ENCODE results near the gene EHD3. TPM values are rescaled to one million over a fixed set of nuclear protein-coding genes. Genes with fewer than 3 reads are reported as not detected.

The EHD3 gene
- total and polyA plus RNA-seq, 10 of the 15 experiments (the other 5 are each of a cell fraction or from before 2014, with no cell fraction given), result 1.1 to 10.9 (median 8.2) TPM

GRCh38 chr2:31223026-31223425, 10.9 kb upstream of the EHD3 start:
- FAIRE-seq (no peak), ATAC-seq (no peak), DNase-seq (ENCODE audit: low read depth, low spot score) (no peak)
- Histone ChIP-seq H3K4me2 (ENCODE audit: control insufficient read depth, insufficient read depth) (no peak overlapping the region), H3K4me1 (ENCODE audit: control insufficient read depth, insufficient read depth, low read length) (peaks cover 27% of the 10 kb centered on the region), H3K4me3 (no peak overlapping the region), H4K20me1 (ENCODE audit: control insufficient read depth, insufficient read depth) (no peaks in the 10 kb centered on the region), H3K27me3 (replicated peaks in 1 of 2; ENCODE audit: control insufficient read depth in 2 of 2, insufficient read depth in 2 of 2, low read length in 1 of 2) (no peaks in the 10 kb centered on the region), H3K79me2 (ENCODE audit: control insufficient read depth, insufficient read depth, low read length) (no peaks in the 10 kb centered on the region), H3K27ac (ENCODE audit: control insufficient read depth, insufficient read depth) (no peak overlapping the region), H3K36me3 (ENCODE audit: control insufficient read depth in 2 of 2, insufficient read depth in 2 of 2, low read length in 1 of 2) (no peaks in the 10 kb centered on the region), H3K9ac (ENCODE audit: control insufficient read depth, insufficient read depth, low read length) (no peak overlapping the region), H2AFZ (ENCODE audit: control insufficient read depth, low read depth, low read length) (no peak overlapping the region), H3K9me3 (replicated peaks; ENCODE audit: control insufficient read depth, insufficient read depth, low read length) (no peaks in the 10 kb centered on the region)
- ChIA-PET POLR2A (no interaction called here), RAD21 (ENCODE audit: unreplicated experiment) (interaction anchor here (1.6 kb wide), 1 partner anchor 30 kb away, joined by 9 read pairs; no protein-coding TSS in a partner anchor), CTCF (interaction anchor here (0.6 to 2.2 kb wide), 3 partner anchors 9 to 110 kb away, joined by 3 to 7 read pairs (median 5); partner anchors contain the start of gene EHD3), SMC1A (ENCODE audit: uncharacterized antibody, unreplicated experiment) (no interaction called here)
- 65% methylated on average over 4 of the region's 4 CpGs for WGBS (ENCODE audit: insufficient coverage, insufficient replicate concordance, low lambda C conversion rate, missing lambda C conversion rate)
- in situ Hi-C loops (cut with MboI) (no loop called here), intact Hi-C loops (cut with micrococcal nuclease; ENCODE audit: unreplicated experiment) (no loop called here)
- BruUV-seq (replicated peaks), result no TSS peak
- TF ChIP-seq ZNF622 (IDR thresholded peaks at IDR 0.05) (no peak), FOS (IDR thresholded peaks at IDR 0.05; ENCODE audit: borderline replicate concordance, extremely low read depth, insufficient read length) (no peak), MEF2A (IDR thresholded peaks at IDR 0.05; ENCODE audit: insufficient read depth, low read depth, low read length) (no peak), ZBED1 (IDR thresholded peaks at IDR 0.05; ENCODE audit: borderline replicate concordance) (no peak), MTA2 (IDR thresholded peaks at IDR 0.05; ENCODE audit: low read depth) (no peak), EP300 (IDR thresholded peaks at IDR 0.05; ENCODE audit: borderline replicate concordance in 1 of 2, control insufficient read depth in 1 of 2, low read depth in 2 of 2, low read length in 2 of 2) (no peak), FOXM1 (IDR thresholded peaks at IDR 0.05; ENCODE audit: low read depth, low read length) (no peak), FOXK2 (IDR thresholded peaks at IDR 0.05) (no peak), CREM (IDR thresholded peaks at IDR 0.05; ENCODE audit: low read depth) (no peak), MYB (IDR thresholded peaks at IDR 0.05; ENCODE audit: borderline replicate concordance, low read depth, low read length) (no peak), CHD2 (IDR thresholded peaks at IDR 0.05; ENCODE audit: borderline replicate concordance, low read depth, low read length) (no peak), CHD1 (IDR thresholded peaks at IDR 0.05; ENCODE audit: low read depth, low read length) (no peak), BMI1 (IDR thresholded peaks at IDR 0.05; ENCODE audit: borderline replicate concordance) (no peak), NRF1 (conservative IDR thresholded peaks at IDR 0.05; ENCODE audit: low read depth, low read length) (no peak), RUNX3 (IDR thresholded peaks at IDR 0.05; ENCODE audit: low read length) (no peak), EZH2 (IDR thresholded peaks at IDR 0.05; ENCODE audit: borderline replicate concordance, control insufficient read depth, low read depth, low read length) (no peak)
- TF ChIP-seq, protein P1, sequence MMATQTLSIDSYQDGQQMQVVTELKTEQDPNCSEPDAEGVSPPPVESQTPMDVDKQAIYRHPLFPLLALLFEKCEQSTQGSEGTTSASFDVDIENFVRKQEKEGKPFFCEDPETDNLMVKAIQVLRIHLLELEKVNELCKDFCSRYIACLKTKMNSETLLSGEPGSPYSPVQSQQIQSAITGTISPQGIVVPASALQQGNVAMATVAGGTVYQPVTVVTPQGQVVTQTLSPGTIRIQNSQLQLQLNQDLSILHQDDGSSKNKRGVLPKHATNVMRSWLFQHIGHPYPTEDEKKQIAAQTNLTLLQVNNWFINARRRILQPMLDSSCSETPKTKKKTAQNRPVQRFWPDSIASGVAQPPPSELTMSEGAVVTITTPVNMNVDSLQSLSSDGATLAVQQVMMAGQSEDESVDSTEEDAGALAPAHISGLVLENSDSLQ (IDR thresholded peaks at IDR 0.05), result no peak
- TF ChIP-seq, protein P2, sequence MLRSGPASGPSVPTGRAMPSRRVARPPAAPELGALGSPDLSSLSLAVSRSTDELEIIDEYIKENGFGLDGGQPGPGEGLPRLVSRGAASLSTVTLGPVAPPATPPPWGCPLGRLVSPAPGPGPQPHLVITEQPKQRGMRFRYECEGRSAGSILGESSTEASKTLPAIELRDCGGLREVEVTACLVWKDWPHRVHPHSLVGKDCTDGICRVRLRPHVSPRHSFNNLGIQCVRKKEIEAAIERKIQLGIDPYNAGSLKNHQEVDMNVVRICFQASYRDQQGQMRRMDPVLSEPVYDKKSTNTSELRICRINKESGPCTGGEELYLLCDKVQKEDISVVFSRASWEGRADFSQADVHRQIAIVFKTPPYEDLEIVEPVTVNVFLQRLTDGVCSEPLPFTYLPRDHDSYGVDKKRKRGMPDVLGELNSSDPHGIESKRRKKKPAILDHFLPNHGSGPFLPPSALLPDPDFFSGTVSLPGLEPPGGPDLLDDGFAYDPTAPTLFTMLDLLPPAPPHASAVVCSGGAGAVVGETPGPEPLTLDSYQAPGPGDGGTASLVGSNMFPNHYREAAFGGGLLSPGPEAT (IDR thresholded peaks at IDR 0.05; ENCODE audit: low read depth), result no peak
- TF ChIP-seq, protein P3, sequence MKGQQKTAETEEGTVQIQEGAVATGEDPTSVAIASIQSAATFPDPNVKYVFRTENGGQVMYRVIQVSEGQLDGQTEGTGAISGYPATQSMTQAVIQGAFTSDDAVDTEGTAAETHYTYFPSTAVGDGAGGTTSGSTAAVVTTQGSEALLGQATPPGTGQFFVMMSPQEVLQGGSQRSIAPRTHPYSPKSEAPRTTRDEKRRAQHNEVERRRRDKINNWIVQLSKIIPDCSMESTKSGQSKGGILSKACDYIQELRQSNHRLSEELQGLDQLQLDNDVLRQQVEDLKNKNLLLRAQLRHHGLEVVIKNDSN (IDR thresholded peaks at IDR 0.05; ENCODE audit: borderline replicate concordance, extremely low read length, insufficient read depth, low read depth, low read length), result no peak
- TF ChIP-seq, protein P4, sequence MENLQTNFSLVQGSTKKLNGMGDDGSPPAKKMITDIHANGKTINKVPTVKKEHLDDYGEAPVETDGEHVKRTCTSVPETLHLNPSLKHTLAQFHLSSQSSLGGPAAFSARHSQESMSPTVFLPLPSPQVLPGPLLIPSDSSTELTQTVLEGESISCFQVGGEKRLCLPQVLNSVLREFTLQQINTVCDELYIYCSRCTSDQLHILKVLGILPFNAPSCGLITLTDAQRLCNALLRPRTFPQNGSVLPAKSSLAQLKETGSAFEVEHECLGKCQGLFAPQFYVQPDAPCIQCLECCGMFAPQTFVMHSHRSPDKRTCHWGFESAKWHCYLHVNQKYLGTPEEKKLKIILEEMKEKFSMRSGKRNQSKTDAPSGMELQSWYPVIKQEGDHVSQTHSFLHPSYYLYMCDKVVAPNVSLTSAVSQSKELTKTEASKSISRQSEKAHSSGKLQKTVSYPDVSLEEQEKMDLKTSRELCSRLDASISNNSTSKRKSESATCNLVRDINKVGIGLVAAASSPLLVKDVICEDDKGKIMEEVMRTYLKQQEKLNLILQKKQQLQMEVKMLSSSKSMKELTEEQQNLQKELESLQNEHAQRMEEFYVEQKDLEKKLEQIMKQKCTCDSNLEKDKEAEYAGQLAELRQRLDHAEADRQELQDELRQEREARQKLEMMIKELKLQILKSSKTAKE (IDR thresholded peaks at IDR 0.05; ENCODE audit: low read depth, poor library complexity, severe bottlenecking), result no peak
